ENCODE data around the gene CACNA1B. TPM values are rescaled to one million over a fixed set of nuclear protein-coding genes. Genes with fewer than 3 reads are reported as not detected.

Gene CACNA1B
- polyA plus RNA-seq, 1 experiment, result 0.01 TPM

DNA sequence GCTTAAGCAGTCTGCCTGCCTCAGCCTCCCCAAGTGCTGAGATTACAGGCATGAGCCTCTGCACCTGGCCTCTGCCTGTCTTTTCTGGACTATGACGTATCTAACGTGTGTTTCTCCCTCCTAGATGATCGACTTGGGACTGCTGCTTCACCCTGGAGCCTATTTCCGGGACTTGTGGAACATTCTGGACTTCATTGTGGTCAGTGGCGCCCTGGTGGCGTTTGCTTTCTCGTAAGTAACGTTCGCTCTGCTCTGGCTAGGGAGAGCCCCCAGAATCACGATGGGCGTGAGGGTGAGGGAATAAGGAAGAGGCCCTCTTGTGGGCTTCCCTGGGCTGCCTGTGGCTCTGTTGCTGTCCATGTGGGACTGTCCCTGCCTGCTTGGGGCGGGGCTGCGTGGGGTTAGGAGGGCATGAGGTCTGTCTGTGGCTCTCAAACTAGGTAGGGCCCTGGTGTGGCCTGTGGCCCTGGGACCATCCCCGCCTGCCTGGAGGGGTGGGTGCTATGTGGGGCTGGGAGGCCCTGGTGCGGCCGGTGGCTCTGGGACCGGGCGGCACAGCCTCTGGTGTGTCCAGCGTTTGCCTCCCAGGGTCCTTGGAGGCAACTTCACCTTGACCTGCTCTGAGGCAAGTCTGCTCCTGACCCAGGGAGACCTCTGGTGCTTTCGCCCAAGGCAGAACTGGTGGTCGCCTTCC is 171.7 kb downstream of the CACNA1B start:
- Histone ChIP-seq H3K9me3 (ENCODE audit: control insufficient read depth, insufficient read depth, low read length) (peaks cover 94% of the 10 kb centered on the region), H3K27me3 (ENCODE audit: control insufficient read depth, insufficient read depth, low read length) (no peaks in the 10 kb centered on the region), H3K4me3 (ENCODE audit: low read depth, low read length) (no peak overlapping the region), H3K27ac (ENCODE audit: low read depth, low read length) (no peak overlapping the region)
- POLR2A ChIA-PET, result no interaction called here
- no peak for DNase-seq (ENCODE audit: low read depth, low spot score)
- CTCF ChIA-PET, result no interaction called here
- TF ChIP-seq, protein P1, sequence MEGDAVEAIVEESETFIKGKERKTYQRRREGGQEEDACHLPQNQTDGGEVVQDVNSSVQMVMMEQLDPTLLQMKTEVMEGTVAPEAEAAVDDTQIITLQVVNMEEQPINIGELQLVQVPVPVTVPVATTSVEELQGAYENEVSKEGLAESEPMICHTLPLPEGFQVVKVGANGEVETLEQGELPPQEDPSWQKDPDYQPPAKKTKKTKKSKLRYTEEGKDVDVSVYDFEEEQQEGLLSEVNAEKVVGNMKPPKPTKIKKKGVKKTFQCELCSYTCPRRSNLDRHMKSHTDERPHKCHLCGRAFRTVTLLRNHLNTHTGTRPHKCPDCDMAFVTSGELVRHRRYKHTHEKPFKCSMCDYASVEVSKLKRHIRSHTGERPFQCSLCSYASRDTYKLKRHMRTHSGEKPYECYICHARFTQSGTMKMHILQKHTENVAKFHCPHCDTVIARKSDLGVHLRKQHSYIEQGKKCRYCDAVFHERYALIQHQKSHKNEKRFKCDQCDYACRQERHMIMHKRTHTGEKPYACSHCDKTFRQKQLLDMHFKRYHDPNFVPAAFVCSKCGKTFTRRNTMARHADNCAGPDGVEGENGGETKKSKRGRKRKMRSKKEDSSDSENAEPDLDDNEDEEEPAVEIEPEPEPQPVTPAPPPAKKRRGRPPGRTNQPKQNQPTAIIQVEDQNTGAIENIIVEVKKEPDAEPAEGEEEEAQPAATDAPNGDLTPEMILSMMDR (IDR thresholded peaks at IDR 0.05; ENCODE audit: low read depth, low read length), result no peak

DNA sequence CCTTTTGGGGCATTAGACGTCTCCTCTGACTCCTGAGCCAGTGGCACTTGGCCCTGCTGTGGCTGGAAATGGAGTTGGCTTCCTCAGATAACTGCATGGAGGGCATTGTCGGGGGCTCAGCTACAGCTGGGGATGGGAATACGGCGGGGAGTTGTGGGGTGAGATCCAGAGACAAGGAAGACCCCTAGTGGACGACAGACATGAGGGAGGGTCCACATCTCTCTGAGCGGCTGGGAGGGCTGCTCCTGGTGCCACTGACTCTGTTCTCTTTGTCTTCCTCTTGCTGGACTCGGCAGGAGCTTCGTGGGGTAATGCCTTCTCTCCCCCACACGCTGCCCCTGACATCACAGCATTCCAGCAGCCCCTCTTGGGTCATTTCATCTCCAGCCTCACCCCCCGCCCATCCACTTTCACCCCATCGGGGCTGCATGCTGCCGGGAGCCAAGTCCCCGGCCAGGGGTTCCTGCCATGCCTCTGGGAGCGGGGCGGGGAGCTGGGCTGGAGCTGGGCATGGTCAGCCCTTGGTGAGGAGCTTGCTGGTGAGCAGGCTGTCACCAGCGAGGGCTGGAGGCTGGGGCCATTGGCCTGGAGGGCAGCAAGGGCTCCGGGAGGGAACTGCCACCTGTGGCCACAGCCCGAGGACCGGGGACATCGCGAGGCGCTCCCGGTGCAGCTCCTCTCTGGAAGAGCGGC is 172.3 kb downstream of the CACNA1B start:
- no peak overlapping the region for H3K4me3 ChIP-seq (ENCODE audit: low read depth, low read length)
- TF ChIP-seq, protein P1 (IDR thresholded peaks at IDR 0.05; ENCODE audit: low read depth, low read length), result no peak
- DNase-seq (ENCODE audit: low read depth, low spot score), result no peak
- CTCF ChIA-PET, result interaction anchor here (0.7 kb wide), 1 partner anchor 72 kb away, joined by 3 read pairs; no protein-coding TSS in a partner anchor
- H3K27ac ChIP-seq (ENCODE audit: low read depth, low read length), result no peak overlapping the region
- POLR2A ChIA-PET, result no interaction called here
- H3K9me3 ChIP-seq (ENCODE audit: control insufficient read depth, insufficient read depth, low read length), result peaks cover 92% of the 10 kb centered on the region
- H3K27me3 ChIP-seq (ENCODE audit: control insufficient read depth, insufficient read depth, low read length), result no peaks in the 10 kb centered on the region

DNA sequence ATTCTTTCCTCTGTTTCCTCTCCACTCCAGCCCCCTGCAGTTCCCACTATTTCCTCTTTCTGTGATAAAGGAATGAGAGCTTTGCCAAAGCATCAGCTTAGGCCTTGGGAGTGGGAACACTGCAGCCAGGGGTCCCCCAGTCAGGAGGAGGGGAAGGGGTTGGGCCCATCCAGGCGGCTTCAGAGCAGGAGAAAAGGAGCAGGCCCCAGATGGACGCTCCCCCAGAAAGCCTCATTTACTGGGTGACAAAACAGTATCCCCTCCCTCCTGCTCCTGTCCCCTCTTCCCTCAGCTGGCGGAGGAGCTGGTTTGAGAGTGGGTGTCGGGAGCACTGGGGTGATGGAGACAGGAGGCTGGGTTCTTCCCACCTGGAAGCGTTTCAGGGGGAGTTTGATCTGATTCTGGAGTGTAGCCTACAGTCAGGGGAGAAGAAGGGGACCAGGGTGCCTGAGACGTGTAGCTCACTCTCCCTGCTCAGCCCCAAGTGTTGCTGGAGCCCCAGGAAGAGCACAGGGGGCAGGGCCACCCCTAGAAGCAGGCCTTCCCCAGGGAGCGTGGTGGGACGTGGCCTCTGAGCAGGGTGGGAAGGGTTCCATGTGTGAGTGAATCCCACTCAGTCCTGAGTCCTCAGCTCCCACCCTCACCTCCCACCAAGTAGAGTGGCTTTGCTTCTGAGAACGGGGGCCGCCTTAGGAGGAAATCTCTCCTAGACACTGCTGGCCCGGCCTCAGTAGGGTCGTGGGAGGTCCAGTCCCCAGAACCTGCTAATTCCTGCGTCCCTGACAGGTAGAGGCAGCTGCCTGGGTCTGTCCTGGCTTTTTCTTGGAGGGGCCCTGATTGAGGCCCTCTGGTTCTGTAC is 173.1 kb downstream of the CACNA1B start:
- no peak for DNase-seq (ENCODE audit: low read depth, low spot score)
- POLR2A ChIA-PET, result no interaction called here
- no peak overlapping the region for H3K4me3 ChIP-seq (ENCODE audit: low read depth, low read length)

DNA sequence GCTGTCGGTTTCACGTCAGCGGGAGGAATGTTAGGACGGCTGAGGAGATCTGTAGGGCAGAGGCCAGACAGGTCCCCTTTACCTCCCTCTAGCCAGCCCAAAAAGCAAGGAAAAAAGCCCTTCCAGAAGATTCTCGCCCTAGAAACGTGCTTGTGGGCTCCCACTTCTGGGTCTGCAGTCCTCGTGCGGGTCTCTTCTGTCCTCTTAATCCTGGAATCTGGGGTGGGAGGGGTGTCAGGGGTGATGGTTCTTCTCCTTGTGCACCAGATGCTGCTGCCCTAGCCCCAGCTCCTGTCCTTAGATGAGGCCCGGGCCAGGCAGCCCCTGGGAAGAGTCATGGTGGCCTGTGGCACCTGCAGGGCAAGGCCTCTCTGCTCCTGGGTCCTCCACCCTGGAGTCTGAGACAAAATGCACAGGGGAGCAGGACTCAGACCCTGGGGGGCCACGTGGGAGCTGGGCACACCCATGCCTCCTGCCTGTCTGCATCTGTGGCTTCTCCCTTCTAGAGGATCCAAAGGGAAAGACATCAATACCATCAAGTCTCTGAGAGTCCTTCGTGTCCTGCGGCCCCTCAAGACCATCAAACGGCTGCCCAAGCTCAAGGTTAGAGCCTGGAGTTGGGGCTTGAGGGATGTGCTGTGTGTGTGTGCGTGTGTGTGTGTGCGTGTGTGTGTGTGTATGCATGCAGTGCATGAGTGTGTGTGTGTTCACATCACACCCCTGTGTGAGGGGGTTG is 174.2 kb downstream of the CACNA1B start:
- DNase-seq (ENCODE audit: low read depth, low spot score), result no peak
- Histone ChIP-seq H3K27ac (ENCODE audit: low read depth, low read length) (no peak overlapping the region), H3K27me3 (ENCODE audit: control insufficient read depth, insufficient read depth, low read length) (no peaks in the 10 kb centered on the region), H3K4me3 (ENCODE audit: low read depth, low read length) (no peak overlapping the region), H3K9me3 (ENCODE audit: control insufficient read depth, insufficient read depth, low read length) (peaks cover 77% of the 10 kb centered on the region)
- TF ChIP-seq, protein P1 (IDR thresholded peaks at IDR 0.05; ENCODE audit: low read depth, low read length), result no peak
- CTCF ChIA-PET, result no interaction called here
- POLR2A ChIA-PET, result no interaction called here

More for the DNA sequence above, 173.1 kb downstream of the CACNA1B start:
- H3K27me3 ChIP-seq (ENCODE audit: control insufficient read depth, insufficient read depth, low read length), result no peaks in the 10 kb centered on the region
- peaks cover 88% of the 10 kb centered on the region for H3K9me3 ChIP-seq (ENCODE audit: control insufficient read depth, insufficient read depth, low read length)
- H3K27ac ChIP-seq (ENCODE audit: low read depth, low read length), result no peak overlapping the region
- CTCF ChIA-PET, result interaction anchor here (0.7 kb wide), 1 partner anchor 72 kb away, joined by 3 read pairs; no protein-coding TSS in a partner anchor
- TF ChIP-seq, protein P1 (IDR thresholded peaks at IDR 0.05; ENCODE audit: low read depth, low read length), result no peak

All from AG04450 (cell line).